Measurements from ENCODE around the gene NEDD9. TPM values are rescaled to one million over a fixed set of nuclear protein-coding genes. Genes with fewer than 3 reads are reported as not detected.

Gene NEDD9
- polyA plus RNA-seq, 3 donors = 18.2 to 35.9 (median 33.0) TPM

DNA sequence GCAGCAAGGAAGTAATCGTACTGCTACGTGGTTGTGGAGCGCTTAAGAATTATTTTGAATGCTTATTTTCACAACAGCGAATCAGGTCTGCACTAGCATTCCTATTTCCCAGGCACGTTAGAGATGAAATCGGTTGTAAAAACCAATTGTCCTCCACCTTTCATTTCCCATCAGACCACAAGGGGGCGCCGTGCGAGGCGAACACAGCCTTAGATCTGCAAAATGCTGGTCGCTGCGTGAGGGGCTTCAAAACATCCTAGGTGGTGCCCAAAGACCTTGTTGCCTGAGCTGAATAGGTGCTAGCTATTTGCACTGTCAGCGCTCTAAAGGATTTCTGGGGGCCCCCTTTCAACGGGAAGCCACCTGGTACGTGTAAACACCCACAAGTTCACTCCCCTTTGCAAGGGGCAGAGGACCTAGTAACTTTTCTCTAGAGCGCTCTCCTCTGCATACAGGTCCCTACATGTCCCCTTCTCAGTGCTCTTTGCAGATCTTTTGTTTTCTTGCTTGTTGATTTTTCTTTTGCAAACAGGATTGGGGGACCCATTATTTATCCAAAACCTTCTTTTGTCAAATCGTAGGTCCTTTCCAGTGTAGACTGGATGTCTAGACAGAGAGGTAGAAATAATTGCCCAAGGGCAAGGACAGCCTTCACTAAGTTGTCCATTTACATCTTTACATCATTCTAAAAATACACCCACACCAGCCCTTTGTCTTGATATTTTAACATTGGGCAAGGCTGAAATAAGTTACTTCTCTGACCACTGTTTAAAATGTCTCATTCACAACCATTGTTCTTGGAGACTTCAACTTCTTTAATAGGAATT lies 59.8 kb downstream of the NEDD9 start:
- no peaks in the 10 kb centered on the region for H3K36me3 ChIP-seq (replicated peaks in 1 of 2; ENCODE audit: control insufficient read depth in 1 of 2, insufficient read depth in 2 of 2, low read length in 2 of 2)
- H3K9me3 Mint-ChIP-seq = peaks cover 0 to 3% (median 0%) of the 10 kb centered on the region in 7 donors
- H3K9ac ChIP-seq (ENCODE audit: insufficient read depth, low read length, poor library complexity, severe bottlenecking) = no peak overlapping the region
- H2AFZ ChIP-seq (ENCODE audit: insufficient read depth, low read depth, low read length, poor library complexity, severe bottlenecking) = peak overlapping the region; percentile 56
- peak; percentile 46 to 62 (median 54) for DNase-seq
- no peak overlapping the region for H3K4me3 ChIP-seq (replicated peaks in 1 of 3; ENCODE audit: low read depth in 2 of 3, low read length in 3 of 3)
- no peak overlapping the region for H3K27ac ChIP-seq (ENCODE audit: low read depth in 1 of 2, low read length in 2 of 2)
- H3K27me3 Mint-ChIP-seq (ENCODE audit: low read depth in 3 of 3) = peaks cover 1 to 6% (median 2%) of the 10 kb centered on the region in 3 donors
- peak overlapping the region in 1 of 2 donors; percentile 43 for H3K4me3 Mint-ChIP-seq
- intact Hi-C loops (cut with micrococcal nuclease) = loop anchor here (2.0 to 5.0 kb wide), 3 partner anchors 60 to 324 kb away; partner anchors contain the start of gene NEDD9 (in 1 of the 2)
- no peaks in the 10 kb centered on the region for H3K36me3 Mint-ChIP-seq
- H3K4me1 Mint-ChIP-seq = peaks cover 19% of the 10 kb centered on the region
- no peaks in the 10 kb centered on the region for H3K9me3 ChIP-seq (replicated peaks in 1 of 2; ENCODE audit: control insufficient read depth in 1 of 2, insufficient read depth in 1 of 2, low read length in 2 of 2)
- no peaks in the 10 kb centered on the region for H3K79me2 ChIP-seq (ENCODE audit: insufficient read depth, low read length)
- WGBS (ENCODE audit: insufficient coverage) = 3% methylated on average over 9 of the region's 17 CpGs
- H3K4me2 ChIP-seq (replicated peaks; ENCODE audit: extremely low read depth, low read length, poor library complexity, severe bottlenecking) = peak overlapping the region; percentile 44
- peaks cover 8 to 11% of the 10 kb centered on the region in 2 donors for H3K4me1 ChIP-seq (ENCODE audit: control insufficient read depth in 1 of 2, insufficient read depth in 2 of 2, low read length in 2 of 2)
- no peaks in the 10 kb centered on the region for H3K27me3 ChIP-seq (ENCODE audit: control insufficient read depth in 2 of 2, insufficient read depth in 2 of 2, low read length in 2 of 2)
- TF ChIP-seq, protein P1, sequence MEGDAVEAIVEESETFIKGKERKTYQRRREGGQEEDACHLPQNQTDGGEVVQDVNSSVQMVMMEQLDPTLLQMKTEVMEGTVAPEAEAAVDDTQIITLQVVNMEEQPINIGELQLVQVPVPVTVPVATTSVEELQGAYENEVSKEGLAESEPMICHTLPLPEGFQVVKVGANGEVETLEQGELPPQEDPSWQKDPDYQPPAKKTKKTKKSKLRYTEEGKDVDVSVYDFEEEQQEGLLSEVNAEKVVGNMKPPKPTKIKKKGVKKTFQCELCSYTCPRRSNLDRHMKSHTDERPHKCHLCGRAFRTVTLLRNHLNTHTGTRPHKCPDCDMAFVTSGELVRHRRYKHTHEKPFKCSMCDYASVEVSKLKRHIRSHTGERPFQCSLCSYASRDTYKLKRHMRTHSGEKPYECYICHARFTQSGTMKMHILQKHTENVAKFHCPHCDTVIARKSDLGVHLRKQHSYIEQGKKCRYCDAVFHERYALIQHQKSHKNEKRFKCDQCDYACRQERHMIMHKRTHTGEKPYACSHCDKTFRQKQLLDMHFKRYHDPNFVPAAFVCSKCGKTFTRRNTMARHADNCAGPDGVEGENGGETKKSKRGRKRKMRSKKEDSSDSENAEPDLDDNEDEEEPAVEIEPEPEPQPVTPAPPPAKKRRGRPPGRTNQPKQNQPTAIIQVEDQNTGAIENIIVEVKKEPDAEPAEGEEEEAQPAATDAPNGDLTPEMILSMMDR (IDR thresholded peaks at IDR 0.05) = peak; percentile 91
- peak overlapping the region in 3 of 7 donors; percentile 9 to 52 (median 50) for H3K27ac Mint-ChIP-seq
- no peaks in the 10 kb centered on the region for H4K20me1 ChIP-seq (ENCODE audit: insufficient read depth, low read length)

DNA sequence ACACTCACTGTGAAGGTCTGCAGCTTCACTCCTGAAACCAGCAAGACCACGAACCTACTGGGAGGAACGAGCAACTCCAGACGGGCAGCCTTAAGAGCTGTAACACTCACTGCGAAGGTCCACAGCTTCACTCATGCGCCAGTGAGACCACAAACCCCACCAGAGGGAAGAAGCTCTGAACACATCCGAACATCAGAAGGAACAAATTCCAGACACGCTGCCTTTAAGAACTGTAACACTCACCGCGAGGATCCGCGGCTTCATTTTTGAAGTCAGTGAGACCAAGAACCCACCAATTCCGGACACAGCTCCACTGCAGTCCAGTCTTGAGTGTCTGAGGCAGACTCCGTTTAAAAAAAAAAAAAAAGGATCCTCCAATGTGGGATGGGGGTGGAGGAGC lies 60.5 kb downstream of the NEDD9 start:
- Mint-ChIP-seq H3K27me3 (ENCODE audit: low read depth in 3 of 3) (peaks cover 1 to 6% (median 2%) of the 10 kb centered on the region in 3 donors), H3K4me1 (peaks cover 19% of the 10 kb centered on the region), H3K27ac (peak overlapping the region in 4 of 7 donors; percentile 7 to 50 (median 46)), H3K4me3 (no peak overlapping the region), H3K36me3 (no peaks in the 10 kb centered on the region), H3K9me3 (peaks cover 0 to 3% (median 0%) of the 10 kb centered on the region in 7 donors)
- Histone ChIP-seq H3K36me3 (replicated peaks in 1 of 2; ENCODE audit: control insufficient read depth in 1 of 2, insufficient read depth in 2 of 2, low read length in 2 of 2) (no peaks in the 10 kb centered on the region), H3K27me3 (ENCODE audit: control insufficient read depth in 2 of 2, insufficient read depth in 2 of 2, low read length in 2 of 2) (no peaks in the 10 kb centered on the region), H3K9me3 (replicated peaks in 1 of 2; ENCODE audit: control insufficient read depth in 1 of 2, insufficient read depth in 1 of 2, low read length in 2 of 2) (no peaks in the 10 kb centered on the region), H3K9ac (ENCODE audit: insufficient read depth, low read length, poor library complexity, severe bottlenecking) (no peak overlapping the region), H2AFZ (ENCODE audit: insufficient read depth, low read depth, low read length, poor library complexity, severe bottlenecking) (peak overlapping the region; percentile 56), H4K20me1 (ENCODE audit: insufficient read depth, low read length) (no peaks in the 10 kb centered on the region), H3K4me1 (ENCODE audit: control insufficient read depth in 1 of 2, insufficient read depth in 2 of 2, low read length in 2 of 2) (peaks cover 8 to 11% of the 10 kb centered on the region in 2 donors), H3K79me2 (ENCODE audit: insufficient read depth, low read length) (no peaks in the 10 kb centered on the region), H3K4me2 (replicated peaks; ENCODE audit: extremely low read depth, low read length, poor library complexity, severe bottlenecking) (no peak overlapping the region), H3K27ac (ENCODE audit: low read depth in 1 of 2, low read length in 2 of 2) (no peak overlapping the region), H3K4me3 (replicated peaks in 1 of 3; ENCODE audit: low read depth in 2 of 3, low read length in 3 of 3) (no peak overlapping the region)
- WGBS (ENCODE audit: insufficient coverage) = 85% methylated on average over 13 of the region's 13 CpGs
- intact Hi-C loops (cut with micrococcal nuclease) = loop anchor here (2.0 to 5.0 kb wide), 3 partner anchors 60 to 325 kb away; partner anchors contain the start of gene NEDD9 (in 1 of the 2)
- no peak for DNase-seq
- TF ChIP-seq, protein P1 (IDR thresholded peaks at IDR 0.05) = no peak

Data from CD14-positive monocyte (primary cell).